Adrenal gland (tissue), 5 donors: ENCODE results near the gene SLC25A21.

Experiments used
- CTCF ChIP-seq, 6 experiments: fragments of 450-650 bp in 4 of 6; fragments of 200-600 bp in 2 of 6; sonication (generic) in 1 of 6; IDR thresholded peaks; 1 replicate in 5 of 6; 2 replicates in 1 of 6; pipeline versions ENCODE4 v1.5.1 to v1.8.0; 2016 to 2021; ENCODE audit warnings: antibody characterized with exemption in 6 of 6, mild to moderate bottlenecking in 2 of 6, moderate library complexity in 1 of 6
- POLR2A ChIP-seq, 2 donors: fragments of 450-650 bp; IDR thresholded peaks; one replicate each; pipeline ENCODE4 v1.6.1; 2017; ENCODE audit warnings: antibody characterized with exemption in 2 of 2, mild to moderate bottlenecking in 2 of 2, moderate library complexity in 1 of 2
- donor health status: DM: no; HTN: no; CAD: no.

- TF ChIP-seq CTCF (IDR thresholded peaks at IDR 0.05) (no peak), POLR2A (IDR thresholded peaks at IDR 0.05) (no peak)
These were observed 405.4 kb downstream of the SLC25A21 start for GRCh38 chr14:36766974-36767373.
